Measurements from ENCODE around the gene IGF2BP3.

Gene IGF2BP3

GRCh38 chr7:23477962-23478866 is 7.9 kb upstream of the IGF2BP3 start:
- H3K27me3 ChIP-seq (ENCODE audit: control insufficient read depth, insufficient read depth, low read length), result no peaks in the 10 kb centered on the region
- no peak overlapping the region for H3K9ac ChIP-seq (ENCODE audit: low read depth, low read length)
- H3K36me3 ChIP-seq (ENCODE audit: control insufficient read depth, insufficient read depth, low read length), result no peaks in the 10 kb centered on the region; the same call in 1 of the 2 replicates
- no peak overlapping the region for H3K4me3 ChIP-seq (ENCODE audit: low read depth, low read length)
- H3K27ac ChIP-seq (ENCODE audit: low read depth, low read length), result no peak overlapping the region
- H3K9me3 ChIP-seq (ENCODE audit: control insufficient read depth, insufficient read depth, low read length), result no peaks in the 10 kb centered on the region
- H3K4me1 ChIP-seq (ENCODE audit: control insufficient read depth, insufficient read depth, low read length), result peaks cover 24% of the 10 kb centered on the region

DNA sequence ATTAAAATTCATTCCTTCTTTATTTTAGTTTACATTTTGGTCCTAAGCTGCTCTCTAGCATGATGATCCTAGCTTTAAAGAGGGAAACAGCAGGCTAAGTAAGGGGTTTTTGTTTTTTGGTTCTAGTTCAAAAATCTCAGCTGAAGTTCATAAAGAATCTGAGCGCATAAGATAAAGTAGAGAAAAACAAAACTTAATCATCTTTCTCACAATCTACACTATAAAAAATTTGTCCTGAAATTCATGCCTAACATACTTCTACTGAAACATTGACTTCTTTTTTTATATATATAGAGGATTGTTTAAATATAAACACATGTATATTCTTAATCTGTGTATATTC is 6.8 kb upstream of the IGF2BP3 start:
- Histone ChIP-seq H3K27me3 (ENCODE audit: control insufficient read depth, insufficient read depth, low read length) (no peaks in the 10 kb centered on the region), H3K4me3 (ENCODE audit: low read depth, low read length) (peak overlapping the region; percentile 95), H3K9me3 (ENCODE audit: control insufficient read depth, insufficient read depth, low read length) (no peaks in the 10 kb centered on the region), H3K4me1 (ENCODE audit: control insufficient read depth, insufficient read depth, low read length) (peaks cover 31% of the 10 kb centered on the region), H3K36me3 (ENCODE audit: control insufficient read depth, insufficient read depth, low read length) (no peaks in the 10 kb centered on the region; the same call in 1 of the 2 replicates), H3K27ac (ENCODE audit: low read depth, low read length) (peak overlapping the region; percentile 100), H3K9ac (ENCODE audit: low read depth, low read length) (no peak overlapping the region)

DNA sequence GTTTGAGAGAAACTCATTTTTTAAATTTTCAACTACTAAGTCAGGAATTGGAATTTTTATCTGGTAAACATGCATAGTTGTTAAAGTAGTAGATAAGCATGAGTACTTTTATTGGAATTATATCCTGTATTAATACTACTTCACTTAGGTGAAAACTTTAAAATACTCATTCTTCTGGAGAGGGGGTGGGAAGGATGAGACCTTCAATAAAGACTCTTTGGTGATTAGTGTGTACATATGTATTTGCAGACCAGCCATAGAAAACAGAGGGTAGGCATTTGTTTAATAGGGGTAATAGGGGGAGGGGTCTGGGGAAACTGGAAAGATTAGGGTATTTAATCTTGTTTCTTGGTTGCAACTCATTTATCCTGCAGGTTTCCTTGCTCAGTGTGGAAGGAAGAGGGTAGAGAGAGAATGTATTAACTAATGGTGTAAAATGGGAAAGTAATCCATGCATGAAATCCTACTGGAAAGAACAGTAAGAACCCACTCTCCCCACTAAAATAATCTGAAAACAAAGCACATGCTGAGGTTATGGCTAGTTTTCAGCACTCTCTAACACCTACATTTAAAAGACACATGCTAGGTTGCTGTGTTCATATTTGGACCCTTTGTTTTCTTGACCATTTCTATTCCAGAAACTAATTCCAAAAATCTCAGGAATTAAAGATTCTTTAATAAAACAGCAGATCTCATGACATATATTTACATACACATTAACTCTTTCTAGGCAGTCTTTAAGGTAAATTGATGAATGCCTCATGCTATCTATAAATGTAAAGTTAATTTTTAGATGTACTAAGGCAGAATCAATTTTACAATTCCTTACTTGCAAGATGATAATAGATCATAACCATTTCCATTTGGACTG is 6.2 kb upstream of the IGF2BP3 start:
- H3K4me1 ChIP-seq (ENCODE audit: control insufficient read depth, insufficient read depth, low read length), result peaks cover 28% of the 10 kb centered on the region
- H3K9ac ChIP-seq (ENCODE audit: low read depth, low read length), result peak overlapping the region; percentile 94
- no peaks in the 10 kb centered on the region; the same call in 1 of the 2 replicates for H3K36me3 ChIP-seq (ENCODE audit: control insufficient read depth, insufficient read depth, low read length)
- peak overlapping the region; percentile 95 for H3K4me3 ChIP-seq (ENCODE audit: low read depth, low read length)
- H3K27ac ChIP-seq (ENCODE audit: low read depth, low read length), result peak overlapping the region; percentile 100
- H3K27me3 ChIP-seq (ENCODE audit: control insufficient read depth, insufficient read depth, low read length), result no peaks in the 10 kb centered on the region
- no peaks in the 10 kb centered on the region for H3K9me3 ChIP-seq (ENCODE audit: control insufficient read depth, insufficient read depth, low read length)

GRCh38 chr7:23475576-23475839 is 5.2 kb upstream of the IGF2BP3 start:
- Histone ChIP-seq H3K9ac (ENCODE audit: low read depth, low read length) (peak overlapping the region; percentile 94), H3K27me3 (ENCODE audit: control insufficient read depth, insufficient read depth, low read length) (no peaks in the 10 kb centered on the region), H3K4me1 (ENCODE audit: control insufficient read depth, insufficient read depth, low read length) (peaks cover 28% of the 10 kb centered on the region)

GRCh38 chr7:23474829-23475575 is 4.7 kb upstream of the IGF2BP3 start:
- peak overlapping the region; percentile 100 for H3K27ac ChIP-seq (ENCODE audit: low read depth, low read length)
- no peaks in the 10 kb centered on the region for H3K27me3 ChIP-seq (ENCODE audit: control insufficient read depth, insufficient read depth, low read length)
- H3K4me1 ChIP-seq (ENCODE audit: control insufficient read depth, insufficient read depth, low read length), result peaks cover 28% of the 10 kb centered on the region
- H3K4me3 ChIP-seq (ENCODE audit: low read depth, low read length), result peak overlapping the region; percentile 95
- no peaks in the 10 kb centered on the region for H3K9me3 ChIP-seq (ENCODE audit: control insufficient read depth, insufficient read depth, low read length)
- H3K36me3 ChIP-seq (ENCODE audit: control insufficient read depth, insufficient read depth, low read length), result no peaks in the 10 kb centered on the region
- peak overlapping the region; percentile 94 for H3K9ac ChIP-seq (ENCODE audit: low read depth, low read length)

More at GRCh38 chr7:23475576-23475839, 5.2 kb upstream of the IGF2BP3 start:
- Histone ChIP-seq H3K36me3 (ENCODE audit: control insufficient read depth, insufficient read depth, low read length) (no peaks in the 10 kb centered on the region), H3K27ac (ENCODE audit: low read depth, low read length) (peak overlapping the region; percentile 100), H3K9me3 (ENCODE audit: control insufficient read depth, insufficient read depth, low read length) (no peaks in the 10 kb centered on the region), H3K4me3 (ENCODE audit: low read depth, low read length) (peak overlapping the region; percentile 95)

- H3K4me1 ChIP-seq (ENCODE audit: control insufficient read depth, insufficient read depth, low read length), result peaks cover 28% of the 10 kb centered on the region
- peak overlapping the region; percentile 95 for H3K4me3 ChIP-seq (ENCODE audit: low read depth, low read length)
- H3K27ac ChIP-seq (ENCODE audit: low read depth, low read length), result peak overlapping the region; percentile 100
- no peaks in the 10 kb centered on the region for H3K36me3 ChIP-seq (ENCODE audit: control insufficient read depth, insufficient read depth, low read length)
- peak overlapping the region; percentile 95 for H3K9ac ChIP-seq (ENCODE audit: low read depth, low read length)
- no peaks in the 10 kb centered on the region for H3K27me3 ChIP-seq (ENCODE audit: control insufficient read depth, insufficient read depth, low read length)
- no peaks in the 10 kb centered on the region for H3K9me3 ChIP-seq (ENCODE audit: control insufficient read depth, insufficient read depth, low read length)
Observed at GRCh38 chr7:23474094-23474828, 4.0 kb upstream of the IGF2BP3 start.

- H3K27me3 ChIP-seq (ENCODE audit: control insufficient read depth, insufficient read depth, low read length), result no peaks in the 10 kb centered on the region
- H3K36me3 ChIP-seq (ENCODE audit: control insufficient read depth, insufficient read depth, low read length), result no peaks in the 10 kb centered on the region
- peak overlapping the region; percentile 100 for H3K27ac ChIP-seq (ENCODE audit: low read depth, low read length)
- no peaks in the 10 kb centered on the region for H3K9me3 ChIP-seq (ENCODE audit: control insufficient read depth, insufficient read depth, low read length)
- peak overlapping the region; percentile 95 for H3K9ac ChIP-seq (ENCODE audit: low read depth, low read length)
- H3K4me1 ChIP-seq (ENCODE audit: control insufficient read depth, insufficient read depth, low read length), result peaks cover 28% of the 10 kb centered on the region
- peak overlapping the region; percentile 95 for H3K4me3 ChIP-seq (ENCODE audit: low read depth, low read length)
Observed at GRCh38 chr7:23473844-23474093, 3.5 kb upstream of the IGF2BP3 start.

- Histone ChIP-seq H3K27ac (ENCODE audit: low read depth, low read length) (peak overlapping the region; percentile 100), H3K9me3 (ENCODE audit: control insufficient read depth, insufficient read depth, low read length) (no peaks in the 10 kb centered on the region), H3K27me3 (ENCODE audit: control insufficient read depth, insufficient read depth, low read length) (no peaks in the 10 kb centered on the region), H3K4me3 (ENCODE audit: low read depth, low read length) (peak overlapping the region; percentile 95), H3K36me3 (ENCODE audit: control insufficient read depth, insufficient read depth, low read length) (no peaks in the 10 kb centered on the region), H3K4me1 (ENCODE audit: control insufficient read depth, insufficient read depth, low read length) (peaks cover 28% of the 10 kb centered on the region), H3K9ac (ENCODE audit: low read depth, low read length) (peak overlapping the region; percentile 95)
Observed at GRCh38 chr7:23472956-23473843, 2.9 kb upstream of the IGF2BP3 start.

- peak overlapping the region; percentile 95 for H3K4me3 ChIP-seq (ENCODE audit: low read depth, low read length)
Observed at GRCh38 chr7:23472556-23472955, 2.3 kb upstream of the IGF2BP3 start.

GRCh38 chr7:23472046-23472445 is 1.8 kb upstream of the IGF2BP3 start:
- H3K9me3 ChIP-seq (ENCODE audit: control insufficient read depth, insufficient read depth, low read length), result no peaks in the 10 kb centered on the region
- H3K27me3 ChIP-seq (ENCODE audit: control insufficient read depth, insufficient read depth, low read length), result no peaks in the 10 kb centered on the region
- H3K36me3 ChIP-seq (ENCODE audit: control insufficient read depth, insufficient read depth, low read length), result no peaks in the 10 kb centered on the region
- peak overlapping the region; percentile 100 for H3K27ac ChIP-seq (ENCODE audit: low read depth, low read length)
- H3K9ac ChIP-seq (ENCODE audit: low read depth, low read length), result peak overlapping the region; percentile 84
- H3K4me1 ChIP-seq (ENCODE audit: control insufficient read depth, insufficient read depth, low read length), result peaks cover 16% of the 10 kb centered on the region
- peak overlapping the region; percentile 95 for H3K4me3 ChIP-seq (ENCODE audit: low read depth, low read length)

More at GRCh38 chr7:23472556-23472955, 2.3 kb upstream of the IGF2BP3 start:
- Histone ChIP-seq H3K36me3 (ENCODE audit: control insufficient read depth, insufficient read depth, low read length) (no peaks in the 10 kb centered on the region), H3K9me3 (ENCODE audit: control insufficient read depth, insufficient read depth, low read length) (no peaks in the 10 kb centered on the region), H3K4me1 (ENCODE audit: control insufficient read depth, insufficient read depth, low read length) (peaks cover 21% of the 10 kb centered on the region), H3K27ac (ENCODE audit: low read depth, low read length) (peak overlapping the region; percentile 100), H3K27me3 (ENCODE audit: control insufficient read depth, insufficient read depth, low read length) (no peaks in the 10 kb centered on the region), H3K9ac (ENCODE audit: low read depth, low read length) (peak overlapping the region; percentile 84; the same call in 1 of the 2 replicates)

Measured in HUES48 (cell line).